AG04449 (cell line): Measurements from ENCODE around the gene ANAPC10.

Experiments
- CTCF ChIA-PET: fragments of 350-600 bp; formaldehyde crosslinking; extraction: SDS; loops from one replicate; lab custom pipeline; 2021; ENCODE audit warnings: antibody characterized with exemption; lab: Yijun Ruan, JAX
- POLR2A ChIA-PET: fragments of 400-600, 350-600 bp; formaldehyde crosslinking; extraction: SDS; loops from one replicate; lab custom pipeline; 2020; ENCODE audit warnings: antibody characterized with exemption, inconsistent platforms; lab: Yijun Ruan, JAX
- DNase-seq: peaks from one replicate; pipeline ENCODE4 v3.0.0-alpha.2; 2010; ENCODE audit warnings: low read depth, low spot score
- H3K4me3 ChIP-seq: 2 replicates; pipeline ENCODE4 v1.5.1; 2011; ENCODE audit warnings: low read depth, mild to moderate bottlenecking, control low read depth, low read length
- CTCF ChIP-seq: IDR thresholded peaks from one replicate; pipeline ENCODE4 v1.5.1; 2011; ENCODE audit warnings: mild to moderate bottlenecking, moderate library complexity, low read length, control low read depth, inconsistent platforms; ENCODE audit not compliant: insufficient read depth; ENCODE audit errors: missing control alignments

Gene ANAPC10

GRCh38 chr4:144962300-144962699 is 135.7 kb downstream of the ANAPC10 start:
- DNase-seq, result no peak
- no peak for TF ChIP-seq CTCF
- H3K4me3 ChIP-seq, result no peak overlapping the region
- ChIA-PET CTCF (no interaction called here), POLR2A (no interaction called here)

GRCh38 chr4:144955104-144955503 is 142.9 kb downstream of the ANAPC10 start:
- ChIA-PET CTCF (no interaction called here), POLR2A (no interaction called here)
- H3K4me3 ChIP-seq, result no peak overlapping the region
- no peak for DNase-seq
- no peak for TF ChIP-seq CTCF

- no peak for TF ChIP-seq CTCF
- ChIA-PET POLR2A (no interaction called here), CTCF (no interaction called here)
- no peak overlapping the region for H3K4me3 ChIP-seq
- no peak for DNase-seq
Measured at GRCh38 chr4:144954230-144954629, 143.8 kb downstream of the ANAPC10 start.

- no peak overlapping the region for H3K4me3 ChIP-seq
- CTCF ChIA-PET, result no interaction called here
- DNase-seq, result no peak
- no peak for TF ChIP-seq CTCF
- POLR2A ChIA-PET, result no interaction called here
Measured at GRCh38 chr4:144948421-144948820, 149.6 kb downstream of the ANAPC10 start.

- ChIA-PET POLR2A (no interaction called here), CTCF (no interaction called here)
- no peak overlapping the region for H3K4me3 ChIP-seq
- DNase-seq, result no peak
- no peak for TF ChIP-seq CTCF
Measured at GRCh38 chr4:144948009-144948408, 150.0 kb downstream of the ANAPC10 start.
